Activated T-cell treated with anti-CD3 and anti-CD28 coated beads for 4 hours (primary cell): ENCODE data around the gene P4HB.
"Not testable (repeated sequence)": the region's sequence is repeated elsewhere in the genome, so short reads cannot be mapped to it uniquely, and the experiment has no call there.

Experiments used
- DNase-seq: peaks from one replicate; pipeline ENCODE4 v3.0.0-alpha.2; 2020

The P4HB gene

DNA sequence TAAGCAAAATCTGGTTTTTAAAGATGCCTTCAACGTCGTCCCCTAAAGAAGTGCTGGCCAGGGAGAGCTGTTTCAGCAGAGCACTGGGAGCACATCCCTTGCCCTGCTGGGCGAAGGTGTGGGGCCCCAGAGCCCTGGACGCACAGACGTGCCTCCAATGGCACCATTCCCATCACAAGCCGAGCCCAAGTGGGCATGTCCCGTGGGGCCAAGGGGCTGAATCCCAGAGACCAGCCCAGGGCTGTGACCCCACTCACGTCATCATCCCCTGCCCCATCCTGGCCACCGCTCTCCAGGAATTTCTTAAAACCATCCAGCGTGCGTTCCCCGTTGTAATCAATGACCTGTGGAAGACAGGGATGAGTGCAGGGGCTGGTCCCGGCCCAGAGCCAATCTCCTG lies 15.4 kb downstream of the P4HB start:
- DNase-seq, result no peak

DNA sequence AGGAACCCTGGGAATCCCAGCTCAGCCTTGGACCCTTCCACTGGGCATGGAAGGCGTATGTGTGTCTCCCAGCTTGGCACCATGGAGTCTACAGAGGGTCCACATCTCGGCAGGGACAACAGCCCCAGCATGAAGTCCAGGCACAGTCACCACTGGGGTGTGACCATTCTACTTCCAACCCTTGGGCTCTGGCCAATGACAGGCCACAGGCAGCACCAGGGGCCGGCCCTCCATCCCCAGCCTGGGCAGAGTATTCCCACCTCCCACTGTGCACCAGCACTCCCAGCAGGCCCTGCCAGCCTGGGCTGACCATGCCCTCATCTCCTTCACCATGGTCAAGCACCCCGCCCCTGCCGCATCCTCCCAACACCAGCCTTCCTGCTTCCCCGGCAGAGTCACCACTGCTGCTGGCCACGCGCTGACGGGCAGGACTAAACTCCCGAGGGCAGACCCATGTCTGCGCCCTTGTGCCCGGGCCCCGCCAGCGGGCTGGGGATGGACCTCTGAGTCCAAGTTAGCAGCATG lies 15.9 kb downstream of the P4HB start:
- DNase-seq, result no peak

GRCh38 chr17:81843713-81844326 lies 16.5 kb downstream of the P4HB start:
- DNase-seq, result no peak

DNA sequence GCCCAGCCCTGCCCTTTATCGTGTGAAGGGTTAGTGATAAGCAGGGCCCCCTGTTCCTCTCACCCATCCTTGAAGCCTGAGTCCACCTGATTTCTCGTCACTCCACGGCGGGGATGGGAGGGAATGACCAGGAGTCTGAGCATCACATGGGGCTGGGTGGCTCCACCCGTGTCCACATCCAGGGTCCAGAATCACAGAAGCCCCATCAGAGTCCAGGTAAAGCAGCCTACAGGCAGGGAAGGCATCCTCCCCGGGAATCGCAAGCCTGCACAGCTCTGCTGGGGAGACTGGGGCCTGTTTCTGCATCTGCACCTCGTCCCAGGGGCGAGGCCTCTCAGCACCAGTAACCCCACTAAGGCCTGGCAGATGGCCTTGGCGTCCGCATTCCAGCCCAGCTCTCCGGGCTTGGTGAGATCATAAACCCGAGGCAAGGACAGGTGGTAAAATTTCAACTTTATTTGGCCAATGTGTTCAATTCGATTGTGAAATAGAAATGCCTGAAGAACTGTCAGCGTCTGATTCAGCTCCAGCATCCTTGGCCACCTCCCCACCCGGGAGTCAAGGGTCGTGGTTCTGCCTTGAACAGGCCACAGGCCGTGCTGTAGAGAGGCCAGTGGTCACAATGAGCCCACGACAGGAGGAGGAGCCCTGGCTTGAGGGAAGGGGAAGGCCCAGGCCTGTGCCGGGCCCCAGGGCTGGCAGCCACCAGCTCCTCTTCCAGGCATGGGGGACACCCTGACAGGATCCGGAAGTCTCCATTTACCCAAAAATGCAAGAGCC lies 17.4 kb downstream of the P4HB start:
- DNase-seq, result no peak

GRCh38 chr17:81842378-81842724 lies 18.0 kb downstream of the P4HB start:
- DNase-seq, result no peak

- DNase-seq, result no peak
Observed at GRCh38 chr17:81841866-81842265, 18.5 kb downstream of the P4HB start.

- no peak for DNase-seq
Observed at GRCh38 chr17:81840826-81841778, 19.2 kb downstream of the P4HB start.

- not testable (repeated sequence) for DNase-seq
Observed at GRCh38 chr17:81840059-81840458, 20.3 kb downstream of the P4HB start.

DNA sequence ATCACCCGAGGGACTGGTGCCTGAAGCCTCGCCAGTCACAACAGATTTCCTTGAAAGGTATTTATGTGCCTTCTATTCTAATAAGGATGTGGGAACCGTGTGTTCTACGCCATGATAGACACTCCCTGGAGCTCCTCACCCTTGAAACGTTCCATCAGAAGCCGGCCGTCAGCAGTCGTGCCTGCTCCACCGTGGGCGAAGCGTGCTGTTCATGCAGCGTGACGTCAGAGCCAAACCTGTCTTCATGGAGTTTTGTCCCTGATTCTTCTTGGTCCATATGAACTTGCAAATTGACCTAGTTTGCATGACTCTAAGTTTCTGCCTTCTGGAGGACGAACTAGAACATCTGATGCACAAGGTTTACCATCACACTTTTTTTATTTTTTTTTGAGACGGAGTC lies 21.0 kb downstream of the P4HB start:
- DNase-seq, result no peak

DNA sequence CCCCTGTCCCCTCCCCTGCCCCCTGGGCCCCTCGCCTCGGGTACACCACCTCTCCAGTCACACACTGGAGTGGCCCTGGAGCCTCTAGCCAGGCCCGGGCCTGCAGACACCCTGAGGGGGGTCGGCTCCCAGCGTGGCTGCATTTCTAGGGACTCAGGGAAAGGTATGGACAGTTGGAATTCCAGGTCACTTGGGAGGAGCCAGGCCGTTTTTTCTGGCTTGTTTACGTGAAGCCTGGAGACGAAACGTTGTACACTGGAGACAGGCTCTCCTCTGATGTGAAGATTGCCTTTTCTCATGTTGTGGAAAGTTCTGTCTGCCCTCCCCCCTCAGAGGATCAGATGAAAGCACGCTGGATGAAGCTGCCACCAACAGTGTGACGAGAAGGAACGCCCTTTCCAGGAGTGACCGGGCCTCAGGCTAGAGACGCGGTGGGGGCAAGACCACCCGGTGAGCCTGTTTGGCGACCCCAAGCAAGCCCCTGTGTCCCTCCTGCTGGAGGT lies 21.5 kb downstream of the P4HB start:
- no peak for DNase-seq

- no peak for DNase-seq
Observed at GRCh38 chr17:81837641-81838040, 22.7 kb downstream of the P4HB start.

GRCh38 chr17:81834831-81835267 lies 25.5 kb downstream of the P4HB start, which contains the start of gene PPP1R27:
PPP1R27 (minus strand) TSS chr17:81835050; CDS start chr17:81834953, 97 bp downstream.
- DNase-seq, result no peak

DNA sequence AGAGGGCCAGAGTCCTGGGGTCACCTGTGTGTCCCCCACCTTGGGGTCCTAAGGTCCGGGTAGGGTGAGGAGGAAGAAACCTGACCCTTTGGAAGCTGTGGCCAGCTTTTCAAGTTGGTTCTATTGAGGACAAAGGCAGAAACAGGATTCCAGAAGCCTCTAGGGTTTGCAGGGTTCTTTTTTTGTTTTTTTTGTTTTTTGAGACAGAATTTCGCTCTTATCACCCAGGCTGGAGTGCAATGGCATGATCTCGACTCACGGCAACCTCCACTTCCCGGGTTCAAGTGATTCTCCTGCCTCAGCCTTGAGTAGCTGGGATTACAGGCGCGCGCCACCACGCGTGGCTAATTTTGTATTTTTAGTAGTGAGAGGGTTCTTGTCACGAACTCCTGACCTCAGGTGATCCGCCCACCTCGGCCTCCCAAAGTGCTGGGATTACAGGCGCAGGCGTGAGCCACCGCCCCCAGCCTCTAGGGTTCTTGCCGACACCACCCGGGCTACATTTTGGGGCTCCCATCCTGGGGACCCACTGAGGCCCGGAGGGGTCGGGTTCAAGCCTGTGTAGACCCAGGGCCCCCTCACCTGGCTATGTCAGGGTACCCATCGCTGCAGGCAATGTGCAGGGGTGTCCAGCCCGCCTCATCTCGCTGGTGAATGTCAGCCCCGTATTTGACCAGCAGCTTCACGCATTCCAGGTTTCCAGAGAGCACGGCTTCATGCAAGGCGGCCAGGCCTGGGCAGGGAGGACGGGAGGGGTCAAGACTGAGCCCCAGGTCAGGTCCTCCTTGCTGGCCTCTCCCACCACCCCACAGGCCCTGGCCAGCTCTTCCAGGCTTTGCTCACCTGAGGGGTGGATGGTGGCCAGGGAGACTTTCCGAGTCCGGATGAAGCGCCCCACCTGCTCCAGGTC lies 26.2 kb downstream of the P4HB start:
- DNase-seq, result no peak

DNA sequence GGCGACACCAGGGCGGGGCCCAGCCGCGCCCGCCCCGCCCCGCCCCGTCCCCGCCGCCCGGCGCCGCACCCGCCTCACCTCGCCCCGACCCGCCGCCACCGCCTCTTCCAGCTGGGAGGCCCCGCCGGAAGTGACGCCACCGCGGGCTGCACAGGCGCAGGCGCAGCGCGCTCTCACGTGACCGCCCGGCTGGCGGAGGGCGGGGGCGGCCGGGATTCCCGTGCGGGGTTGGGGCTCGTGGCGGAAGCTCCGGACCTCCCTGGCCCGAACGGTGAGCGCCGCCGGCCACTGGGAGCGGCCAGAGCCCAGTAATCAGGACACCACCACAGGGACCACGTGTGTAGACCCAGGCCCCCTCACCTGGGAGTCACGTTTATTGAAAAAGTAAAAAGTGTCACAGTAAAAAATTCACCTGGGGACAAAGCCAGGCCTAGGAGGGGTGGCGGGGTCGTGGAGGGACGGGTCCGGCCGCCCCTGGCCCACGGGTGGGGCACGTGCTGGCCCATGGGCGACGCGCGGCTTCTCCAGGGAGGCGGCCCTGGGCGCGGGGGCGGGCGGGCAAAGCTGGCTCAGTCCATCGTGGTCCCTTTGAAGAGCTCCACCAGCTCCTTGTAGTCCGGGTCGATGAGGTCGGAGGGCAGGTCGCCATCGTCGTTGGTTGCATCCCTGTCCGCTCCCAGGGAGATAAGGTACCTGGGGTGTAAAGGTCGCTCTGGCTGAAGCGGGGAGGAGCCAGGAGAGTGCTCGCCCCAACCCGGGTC lies 27.0 kb downstream of the P4HB start, which contains the start of gene MCRIP1:
MCRIP1 (minus strand) TSS at position 132 of the 761 bp plus-strand sequence. CDS start 8,785 bp downstream, outside the sequence.
- peak; percentile 91 for DNase-seq

DNA sequence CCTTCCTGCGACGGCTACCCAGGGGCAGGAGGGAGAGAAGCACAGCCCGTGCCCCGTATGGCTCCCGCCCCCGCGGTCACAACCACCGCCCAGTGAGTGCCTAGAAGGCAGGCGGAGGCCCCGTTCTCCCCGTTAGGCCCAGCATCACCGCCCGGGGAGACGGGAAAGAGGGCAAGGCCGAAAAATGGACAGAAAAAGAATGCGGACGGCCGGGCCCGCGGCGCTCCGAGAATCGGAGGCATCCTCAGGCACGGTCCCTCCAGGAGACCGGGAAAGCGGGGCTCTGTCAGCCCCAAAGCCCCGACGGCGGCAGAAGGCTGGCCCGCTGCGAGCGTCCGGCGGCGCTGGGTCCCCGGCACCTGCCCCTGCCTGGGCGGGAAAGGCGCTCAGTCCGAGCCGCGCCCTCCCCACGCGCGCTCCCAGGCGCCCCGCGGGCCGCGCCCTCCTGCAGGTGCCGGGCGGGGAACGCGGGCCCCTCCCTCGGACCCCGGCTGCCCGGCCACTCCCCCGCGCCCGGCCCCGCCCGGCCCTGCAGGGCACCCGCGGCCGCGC lies 27.7 kb downstream of the P4HB start:
- peak; percentile 25 for DNase-seq

DNA sequence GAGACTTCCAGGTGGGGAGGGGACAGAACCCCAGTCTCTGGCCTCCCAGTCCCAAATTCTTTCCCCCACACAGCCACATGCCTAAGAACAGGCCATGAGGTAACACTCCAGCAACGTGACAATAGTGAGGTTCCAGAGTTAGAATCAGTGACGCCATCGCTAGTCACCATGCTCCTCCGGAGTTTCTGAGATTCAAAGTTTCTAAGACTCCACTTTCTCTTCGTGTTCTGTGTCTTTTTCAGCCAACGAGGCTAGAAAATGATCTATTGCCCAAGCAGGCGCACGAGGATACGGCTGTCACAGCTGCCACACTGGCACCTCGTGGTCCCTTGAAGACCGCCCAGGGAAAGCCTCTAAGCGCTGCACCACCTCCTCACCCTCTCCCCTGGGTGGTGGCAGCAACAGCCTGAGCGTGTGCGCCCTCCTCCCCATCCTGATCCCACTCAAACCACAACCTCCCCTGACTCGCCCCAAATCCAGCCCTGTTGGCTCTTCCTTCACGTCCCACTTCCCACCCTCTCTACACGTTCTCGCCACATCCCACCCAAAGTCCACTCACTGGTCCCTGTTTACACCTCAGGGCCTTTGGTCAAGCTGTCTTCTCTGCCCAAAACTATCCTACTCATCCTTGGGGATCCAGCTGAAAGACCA lies 28.3 kb downstream of the P4HB start:
- peak; percentile 27 for DNase-seq

DNA sequence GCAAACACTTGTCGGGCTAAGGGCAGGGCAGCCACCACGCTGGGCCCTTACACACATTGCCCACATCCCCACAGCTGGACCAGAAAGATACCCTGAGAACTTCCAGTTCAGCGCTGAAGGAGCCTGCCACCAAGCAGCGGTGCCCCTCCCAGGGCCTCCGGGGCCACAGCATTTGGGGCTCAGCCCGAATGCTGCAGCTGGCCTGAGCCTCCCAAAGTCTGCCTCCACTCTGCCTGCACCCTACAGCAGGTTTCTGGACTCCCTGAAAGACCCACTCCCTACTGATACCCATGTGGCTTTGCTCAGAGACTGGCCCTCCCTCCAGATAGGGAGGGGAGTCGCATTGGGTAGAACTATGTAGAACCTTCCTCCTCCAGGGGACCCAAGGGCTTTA lies 28.8 kb downstream of the P4HB start:
- DNase-seq, result no peak

DNA sequence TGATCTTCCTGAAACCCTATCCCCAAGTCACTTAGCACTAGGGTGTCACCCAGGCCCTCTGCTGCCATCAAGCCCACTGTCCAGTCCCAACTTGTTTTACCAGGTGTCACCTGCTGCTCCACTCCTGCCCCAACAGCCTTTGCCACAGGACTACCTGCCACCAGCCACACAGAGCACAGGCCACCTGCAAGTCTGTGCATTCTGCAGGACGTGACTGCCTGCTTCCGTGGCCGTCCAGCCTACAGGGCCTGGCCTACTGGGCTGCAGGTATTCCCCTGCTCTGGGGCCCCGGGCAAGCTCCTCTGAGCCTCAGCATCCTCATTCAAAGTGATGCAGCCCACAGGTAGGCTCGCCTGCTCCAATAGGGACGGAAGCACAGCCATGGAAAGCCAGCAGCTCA lies 30.5 kb downstream of the P4HB start:
- DNase-seq, result no peak

DNA sequence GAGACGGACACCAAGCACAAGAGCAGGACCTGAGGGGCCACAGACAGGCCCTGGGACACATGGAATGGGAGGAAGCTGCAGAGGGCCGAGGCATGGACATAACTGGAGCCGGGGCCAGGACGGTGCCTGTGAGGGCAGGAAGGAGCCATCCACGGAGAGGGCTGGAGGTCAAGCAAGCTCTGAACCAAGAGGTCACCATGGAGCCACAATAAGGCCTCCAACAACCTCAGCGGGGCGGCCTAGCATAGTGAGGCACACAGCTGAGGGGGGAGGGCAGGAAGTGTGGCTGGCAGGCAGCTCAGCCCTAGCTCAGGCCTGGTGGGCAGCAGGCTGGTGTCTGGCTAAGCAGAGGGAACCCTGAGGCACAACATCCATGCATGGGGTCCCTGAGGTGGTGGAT lies 31.7 kb downstream of the P4HB start:
- no peak for DNase-seq

DNA sequence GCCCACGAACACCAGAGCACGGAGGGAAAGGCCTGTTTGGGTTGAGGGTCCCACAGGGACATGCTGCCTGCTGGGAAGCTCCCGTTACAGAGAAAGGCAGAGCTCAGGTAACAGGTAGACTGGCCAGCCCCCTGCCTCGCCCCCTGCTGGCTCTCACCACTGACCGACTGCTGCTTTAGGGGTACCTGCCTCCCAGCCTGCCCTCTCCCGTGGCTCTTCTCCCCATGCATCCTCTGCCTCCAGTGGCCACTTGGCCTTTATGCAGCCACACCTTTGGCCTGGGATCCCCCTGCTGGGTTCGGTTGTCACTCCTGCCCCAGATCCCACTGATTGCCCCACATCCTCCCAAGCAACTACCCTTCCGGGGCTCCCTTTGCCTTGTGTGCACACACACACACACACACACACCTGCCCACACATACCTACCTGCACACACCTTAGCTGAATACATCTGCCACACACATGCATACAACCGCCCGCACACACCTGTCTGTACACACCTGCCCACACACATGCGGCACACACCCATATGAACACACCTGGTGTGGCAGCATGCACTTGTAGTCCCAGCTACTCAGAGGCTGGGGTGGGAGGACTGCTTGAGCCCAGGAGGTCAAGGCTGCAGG lies 34.4 kb downstream of the P4HB start:
- no peak for DNase-seq
